ENCODE data around the gene TCEA2. TPM values are rescaled to one million over a fixed set of nuclear protein-coding genes. Genes with fewer than 3 reads are reported as not detected.
A peak's percentile ranks its signal among the peaks of the same experiment; 100 is the strongest.

TCEA2 gene
- total RNA-seq, 1 donor from 2014 or later: 33.1 TPM

GRCh38 chr20:64099880-64100565, 37.0 kb downstream of the TCEA2 start:
- intact Hi-C loops (cut with DNase I): no loop called here
- H3K27me3 ChIP-seq: peaks cover 9% of the 10 kb centered on the region
- TF ChIP-seq, protein P1, sequence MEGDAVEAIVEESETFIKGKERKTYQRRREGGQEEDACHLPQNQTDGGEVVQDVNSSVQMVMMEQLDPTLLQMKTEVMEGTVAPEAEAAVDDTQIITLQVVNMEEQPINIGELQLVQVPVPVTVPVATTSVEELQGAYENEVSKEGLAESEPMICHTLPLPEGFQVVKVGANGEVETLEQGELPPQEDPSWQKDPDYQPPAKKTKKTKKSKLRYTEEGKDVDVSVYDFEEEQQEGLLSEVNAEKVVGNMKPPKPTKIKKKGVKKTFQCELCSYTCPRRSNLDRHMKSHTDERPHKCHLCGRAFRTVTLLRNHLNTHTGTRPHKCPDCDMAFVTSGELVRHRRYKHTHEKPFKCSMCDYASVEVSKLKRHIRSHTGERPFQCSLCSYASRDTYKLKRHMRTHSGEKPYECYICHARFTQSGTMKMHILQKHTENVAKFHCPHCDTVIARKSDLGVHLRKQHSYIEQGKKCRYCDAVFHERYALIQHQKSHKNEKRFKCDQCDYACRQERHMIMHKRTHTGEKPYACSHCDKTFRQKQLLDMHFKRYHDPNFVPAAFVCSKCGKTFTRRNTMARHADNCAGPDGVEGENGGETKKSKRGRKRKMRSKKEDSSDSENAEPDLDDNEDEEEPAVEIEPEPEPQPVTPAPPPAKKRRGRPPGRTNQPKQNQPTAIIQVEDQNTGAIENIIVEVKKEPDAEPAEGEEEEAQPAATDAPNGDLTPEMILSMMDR (IDR thresholded peaks at IDR 0.05): no peak
- no peak for TF ChIP-seq POLR2AphosphoS5 (IDR thresholded peaks at IDR 0.05; ENCODE audit: insufficient read depth in 1 of 2, low read depth in 1 of 2)
- TF ChIP-seq POLR2A (IDR thresholded peaks at IDR 0.05): no peak

DNA sequence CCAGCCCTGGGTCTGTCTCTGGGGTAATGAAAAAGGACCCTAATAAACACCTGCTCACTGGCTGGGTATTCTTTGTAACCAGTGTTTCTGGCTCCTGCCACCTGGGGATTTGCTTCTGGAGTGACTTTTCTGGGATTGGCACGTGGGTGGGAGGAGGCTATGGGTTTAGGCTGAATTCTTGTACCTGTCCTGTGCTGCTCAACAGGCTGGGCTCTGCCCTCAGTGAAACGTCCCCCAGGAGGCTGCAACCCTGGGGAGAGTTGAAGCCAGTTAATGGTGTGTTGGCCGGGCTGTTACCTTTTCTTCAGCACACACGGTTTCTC, 37.5 kb downstream of the TCEA2 start:
- DNase-seq (ENCODE audit: extremely low spot score in 2 of 2): no peak
- peaks cover 10% of the 10 kb centered on the region for H3K4me1 ChIP-seq
- peaks cover 9% of the 10 kb centered on the region for H3K27me3 ChIP-seq
- H3K4me3 ChIP-seq: no peak overlapping the region
- intact Hi-C loops (cut with DNase I): no loop called here
- TF ChIP-seq POLR2AphosphoS5 (IDR thresholded peaks at IDR 0.05; ENCODE audit: insufficient read depth in 1 of 2, low read depth in 1 of 2) (no peak), POLR2A (IDR thresholded peaks at IDR 0.05) (no peak)
- TF ChIP-seq, protein P1 (IDR thresholded peaks at IDR 0.05): no peak
- no peaks in the 10 kb centered on the region for H3K9me3 ChIP-seq
- no peaks in the 10 kb centered on the region for H3K36me3 ChIP-seq
- H3K27ac ChIP-seq: no peak overlapping the region

More at GRCh38 chr20:64099880-64100565, 37.0 kb downstream of the TCEA2 start:
- Histone ChIP-seq H3K9me3 (no peaks in the 10 kb centered on the region), H3K27ac (no peak overlapping the region), H3K4me1 (peaks cover 10% of the 10 kb centered on the region), H3K36me3 (no peaks in the 10 kb centered on the region), H3K4me3 (no peak overlapping the region)
- no peak for DNase-seq (ENCODE audit: extremely low spot score in 2 of 2)

- intact Hi-C loops (cut with DNase I): no loop called here
- H3K4me3 ChIP-seq: no peak overlapping the region
- no peak for DNase-seq (ENCODE audit: extremely low spot score in 2 of 2)
These were observed 38.1 kb downstream of the TCEA2 start for GRCh38 chr20:64100946-64101688.

GRCh38 chr20:64101731-64102621, 39.0 kb downstream of the TCEA2 start:
- Histone ChIP-seq H3K4me1 (peaks cover 10% of the 10 kb centered on the region), H3K27me3 (peaks cover 9% of the 10 kb centered on the region), H3K9me3 (no peaks in the 10 kb centered on the region), H3K4me3 (peak overlapping the region; percentile 7 to 27), H3K36me3 (no peaks in the 10 kb centered on the region), H3K27ac (no peak overlapping the region)
- TF ChIP-seq, protein P1 (IDR thresholded peaks at IDR 0.05): peak in 1 of 3 experiments; percentile 17
- no peak for TF ChIP-seq POLR2A (IDR thresholded peaks at IDR 0.05)
- no peak for DNase-seq (ENCODE audit: extremely low spot score in 2 of 2)
- intact Hi-C loops (cut with DNase I): no loop called here

More at GRCh38 chr20:64100946-64101688, 38.1 kb downstream of the TCEA2 start:
- Histone ChIP-seq H3K27me3 (peaks cover 9% of the 10 kb centered on the region), H3K9me3 (no peaks in the 10 kb centered on the region), H3K27ac (no peak overlapping the region), H3K4me1 (peaks cover 10% of the 10 kb centered on the region), H3K36me3 (no peaks in the 10 kb centered on the region)
- no peak for TF ChIP-seq POLR2A (IDR thresholded peaks at IDR 0.05)
- TF ChIP-seq POLR2AphosphoS5 (IDR thresholded peaks at IDR 0.05; ENCODE audit: insufficient read depth in 1 of 2, low read depth in 1 of 2): no peak
- TF ChIP-seq, protein P1 (IDR thresholded peaks at IDR 0.05): no peak
